ENCODE results near the gene PIBF1. TPM values are rescaled to one million over a fixed set of nuclear protein-coding genes. Genes with fewer than 3 reads are reported as not detected.

PIBF1 gene
- total RNA-seq, 1 donor from 2014 or later = 32.7 TPM

DNA sequence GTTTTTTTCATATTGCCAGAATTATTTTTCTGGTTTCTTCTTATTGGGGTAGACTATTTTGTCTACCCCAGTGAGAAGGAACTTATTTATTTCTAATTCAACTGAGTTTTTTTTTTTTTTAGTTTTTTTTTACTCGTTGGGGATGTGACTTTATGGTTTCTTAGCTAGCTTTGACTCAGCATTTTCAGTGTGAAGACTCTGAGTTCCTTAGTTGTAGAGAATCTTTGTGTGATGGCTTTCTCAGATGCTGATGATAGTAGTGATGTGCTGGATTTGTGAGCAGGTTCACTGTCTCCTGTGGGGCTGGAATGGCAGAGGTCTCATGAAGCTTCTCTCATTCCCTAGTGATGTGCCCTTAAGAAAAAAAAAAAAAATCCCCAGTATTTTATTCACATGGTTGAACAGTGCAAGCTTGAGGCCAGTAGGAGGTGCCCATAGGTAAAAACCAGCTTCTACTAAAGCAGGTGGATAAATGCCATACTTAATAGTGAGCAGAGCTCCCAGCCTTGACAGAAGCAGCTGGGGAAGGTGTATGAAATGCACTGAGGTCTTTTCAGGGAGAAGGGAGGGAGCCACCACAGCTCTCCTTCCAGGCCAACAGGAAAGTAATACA, 170.7 kb downstream of the PIBF1 start:
- H3K36me3 Mint-ChIP-seq (ENCODE audit: low read depth) = peaks cover 55% of the 10 kb centered on the region
- no peak overlapping the region for H3K4me3 Mint-ChIP-seq
- no peaks in the 10 kb centered on the region for H3K4me1 Mint-ChIP-seq
- ATAC-seq (ENCODE audit: low read depth) (no peak), DNase-seq (no peak)
- no peak overlapping the region for H3K27ac Mint-ChIP-seq
- H3K9me3 Mint-ChIP-seq = peaks cover 17% of the 10 kb centered on the region
- ChIA-PET POLR2A (no interaction called here), CTCF (interaction anchor here (0.6 kb wide), 1 partner anchor 145 kb away, joined by 3 read pairs; no protein-coding TSS in a partner anchor)
- TF ChIP-seq, protein P1, sequence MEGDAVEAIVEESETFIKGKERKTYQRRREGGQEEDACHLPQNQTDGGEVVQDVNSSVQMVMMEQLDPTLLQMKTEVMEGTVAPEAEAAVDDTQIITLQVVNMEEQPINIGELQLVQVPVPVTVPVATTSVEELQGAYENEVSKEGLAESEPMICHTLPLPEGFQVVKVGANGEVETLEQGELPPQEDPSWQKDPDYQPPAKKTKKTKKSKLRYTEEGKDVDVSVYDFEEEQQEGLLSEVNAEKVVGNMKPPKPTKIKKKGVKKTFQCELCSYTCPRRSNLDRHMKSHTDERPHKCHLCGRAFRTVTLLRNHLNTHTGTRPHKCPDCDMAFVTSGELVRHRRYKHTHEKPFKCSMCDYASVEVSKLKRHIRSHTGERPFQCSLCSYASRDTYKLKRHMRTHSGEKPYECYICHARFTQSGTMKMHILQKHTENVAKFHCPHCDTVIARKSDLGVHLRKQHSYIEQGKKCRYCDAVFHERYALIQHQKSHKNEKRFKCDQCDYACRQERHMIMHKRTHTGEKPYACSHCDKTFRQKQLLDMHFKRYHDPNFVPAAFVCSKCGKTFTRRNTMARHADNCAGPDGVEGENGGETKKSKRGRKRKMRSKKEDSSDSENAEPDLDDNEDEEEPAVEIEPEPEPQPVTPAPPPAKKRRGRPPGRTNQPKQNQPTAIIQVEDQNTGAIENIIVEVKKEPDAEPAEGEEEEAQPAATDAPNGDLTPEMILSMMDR (IDR thresholded peaks at IDR 0.05) = no peak
- no peaks in the 10 kb centered on the region for H3K27me3 Mint-ChIP-seq
- intact Hi-C loops (cut with micrococcal nuclease) = no loop called here

DNA sequence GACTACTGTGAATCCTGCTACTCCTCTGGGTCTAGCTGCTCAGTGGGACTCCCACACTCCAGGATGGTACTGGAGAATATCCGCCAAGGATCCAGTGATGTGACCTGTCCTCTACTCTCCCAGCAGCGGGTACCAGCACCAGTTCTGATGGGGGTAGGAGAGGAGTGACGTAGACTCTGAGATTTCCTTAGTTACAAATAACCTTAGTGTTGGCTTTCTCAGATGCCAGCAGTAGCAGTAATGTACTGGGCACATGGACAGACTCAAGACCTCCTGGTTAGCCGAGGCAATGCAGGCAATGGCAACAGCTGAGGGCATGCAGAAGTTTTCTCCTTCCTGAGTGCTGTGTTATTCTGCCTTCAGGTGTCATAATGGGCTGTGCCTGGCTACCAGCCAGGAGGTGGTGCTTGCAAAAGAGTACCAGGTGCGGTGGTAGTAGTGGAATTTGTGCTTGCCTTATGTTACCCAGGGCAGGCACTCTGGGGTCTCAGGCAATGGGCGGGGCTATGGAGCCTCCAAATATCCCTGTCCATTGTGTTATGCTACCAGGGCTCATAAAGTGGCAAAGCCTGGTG, 171.5 kb downstream of the PIBF1 start:
- Mint-ChIP-seq H3K4me3 (no peak overlapping the region), H3K27me3 (no peaks in the 10 kb centered on the region), H3K4me1 (no peaks in the 10 kb centered on the region), H3K36me3 (ENCODE audit: low read depth) (peaks cover 49% of the 10 kb centered on the region), H3K27ac (no peak overlapping the region), H3K9me3 (peaks cover 12% of the 10 kb centered on the region)
- ChIA-PET POLR2A (no interaction called here), CTCF (no interaction called here)
- ATAC-seq (ENCODE audit: low read depth) = no peak
- TF ChIP-seq, protein P1 (IDR thresholded peaks at IDR 0.05) = no peak
- intact Hi-C loops (cut with micrococcal nuclease) = no loop called here
- DNase-seq = no peak

DNA sequence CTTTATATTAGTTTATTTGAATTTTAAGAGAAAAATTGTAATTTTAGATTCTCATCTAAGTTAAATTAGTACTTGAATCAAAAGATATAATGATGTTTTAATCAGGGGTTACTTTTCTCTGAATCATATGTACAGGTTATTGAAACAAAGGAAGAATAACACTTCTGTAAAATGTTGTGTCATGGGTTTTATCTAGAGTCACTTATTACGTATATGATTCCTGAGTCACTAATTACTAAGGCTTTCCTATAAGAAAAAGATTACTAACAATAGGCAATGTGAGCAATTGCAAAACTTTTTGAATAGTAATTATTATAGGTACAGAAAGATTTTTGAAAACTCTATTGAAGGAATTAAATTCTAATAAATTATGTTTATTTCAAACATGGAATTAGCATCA, 177.7 kb downstream of the PIBF1 start:
- intact Hi-C loops (cut with micrococcal nuclease) = no loop called here
- ATAC-seq (ENCODE audit: low read depth) (no peak), DNase-seq (no peak)
- ChIA-PET POLR2A (no interaction called here), CTCF (no interaction called here)
- Mint-ChIP-seq H3K36me3 (ENCODE audit: low read depth) (peaks cover 30% of the 10 kb centered on the region), H3K27me3 (no peaks in the 10 kb centered on the region), H3K4me3 (no peak overlapping the region), H3K9me3 (peaks cover 11% of the 10 kb centered on the region), H3K4me1 (peaks cover 15% of the 10 kb centered on the region), H3K27ac (no peak overlapping the region)
- TF ChIP-seq, protein P1 (IDR thresholded peaks at IDR 0.05) = no peak

DNA sequence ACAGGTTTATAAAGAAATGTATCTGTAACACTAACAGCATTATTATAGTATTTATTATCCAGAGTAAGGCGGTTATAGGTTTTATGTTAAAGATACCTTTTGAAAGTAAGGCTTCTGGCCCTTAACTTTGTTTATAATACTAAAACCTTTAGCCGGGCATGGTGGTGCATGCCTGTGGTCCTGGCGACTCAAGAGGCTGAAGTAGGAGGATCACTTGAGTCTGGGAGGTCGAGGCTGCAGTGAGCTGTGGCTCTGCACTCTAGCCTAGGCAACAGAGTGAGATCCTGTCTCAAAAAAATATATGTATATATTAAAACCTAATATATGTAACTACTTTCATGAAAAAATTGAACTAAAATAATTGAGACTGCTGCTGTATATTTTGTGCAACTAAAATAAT, 178.2 kb downstream of the PIBF1 start:
- intact Hi-C loops (cut with micrococcal nuclease) = no loop called here
- peaks cover 11% of the 10 kb centered on the region for H3K9me3 Mint-ChIP-seq
- no peaks in the 10 kb centered on the region for H3K27me3 Mint-ChIP-seq
- POLR2A ChIA-PET = no interaction called here
- ATAC-seq (ENCODE audit: low read depth) = no peak
- TF ChIP-seq, protein P1 (IDR thresholded peaks at IDR 0.05) = no peak
- H3K4me1 Mint-ChIP-seq = peaks cover 15% of the 10 kb centered on the region
- CTCF ChIA-PET = no interaction called here
- H3K27ac Mint-ChIP-seq = no peak overlapping the region
- DNase-seq = no peak
- H3K4me3 Mint-ChIP-seq = no peak overlapping the region
- H3K36me3 Mint-ChIP-seq (ENCODE audit: low read depth) = peaks cover 29% of the 10 kb centered on the region

DNA sequence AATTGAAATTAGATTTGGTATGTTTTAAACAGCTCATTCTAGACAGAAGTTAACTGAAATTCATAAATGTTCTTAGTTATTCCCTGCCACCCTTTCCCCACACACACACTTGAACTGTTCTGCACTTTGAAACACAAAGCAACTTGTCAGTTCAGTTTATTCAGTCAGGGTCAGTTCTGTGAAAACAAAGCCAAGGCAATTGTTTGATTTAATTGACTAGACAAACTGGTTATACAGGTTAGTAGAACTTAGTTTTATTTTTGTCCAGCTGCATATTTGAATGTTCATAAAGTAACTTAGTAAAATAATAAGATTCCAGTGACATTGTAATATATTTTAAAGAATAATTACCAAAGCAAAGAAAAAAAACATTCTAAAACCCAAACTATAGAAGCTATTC, 178.6 kb downstream of the PIBF1 start:
- Mint-ChIP-seq H3K27me3 (no peaks in the 10 kb centered on the region), H3K36me3 (ENCODE audit: low read depth) (peaks cover 28% of the 10 kb centered on the region), H3K4me3 (no peak overlapping the region), H3K4me1 (peaks cover 17% of the 10 kb centered on the region), H3K9me3 (peaks cover 11% of the 10 kb centered on the region), H3K27ac (no peak overlapping the region)
- ATAC-seq (ENCODE audit: low read depth) (no peak), DNase-seq (no peak)
- POLR2A ChIA-PET = no interaction called here
- CTCF ChIA-PET = no interaction called here
- TF ChIP-seq, protein P1 (IDR thresholded peaks at IDR 0.05) = no peak
- intact Hi-C loops (cut with micrococcal nuclease) = no loop called here

Data from activated B cell treated with CpG ODN at 0.5 μM for 24 hours (primary cell).